ENCODE measurements around the gene SCMH1. TPM values are rescaled to one million over a fixed set of nuclear protein-coding genes. Genes with fewer than 3 reads are reported as not detected.

The SCMH1 gene
- polyA plus RNA-seq, 3 donors: 35.6 to 37.8 (median 36.6) TPM

DNA sequence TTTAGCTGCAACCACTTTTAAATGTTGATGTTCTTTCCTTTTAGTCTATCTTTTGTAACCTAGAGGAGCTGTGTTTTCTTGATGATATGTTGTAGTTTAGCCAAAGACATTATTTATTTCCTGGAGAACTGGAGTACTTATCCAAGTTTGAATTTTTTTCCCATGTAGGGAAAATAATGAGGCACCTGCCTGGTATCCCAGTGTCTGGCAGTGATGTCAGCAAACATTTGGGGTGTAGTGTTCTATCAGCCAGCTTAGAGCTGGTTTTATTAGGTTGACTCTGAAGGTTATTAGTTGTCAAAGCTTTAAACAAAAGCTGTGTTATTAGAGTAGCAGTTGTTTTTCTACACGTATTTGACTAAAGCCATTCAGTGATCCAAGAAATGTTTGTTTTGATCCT is 259.4 kb downstream of the SCMH1 start:
- no peak for DNase-seq (ENCODE audit: low read depth in 3 of 3, low spot score in 2 of 3)

DNA sequence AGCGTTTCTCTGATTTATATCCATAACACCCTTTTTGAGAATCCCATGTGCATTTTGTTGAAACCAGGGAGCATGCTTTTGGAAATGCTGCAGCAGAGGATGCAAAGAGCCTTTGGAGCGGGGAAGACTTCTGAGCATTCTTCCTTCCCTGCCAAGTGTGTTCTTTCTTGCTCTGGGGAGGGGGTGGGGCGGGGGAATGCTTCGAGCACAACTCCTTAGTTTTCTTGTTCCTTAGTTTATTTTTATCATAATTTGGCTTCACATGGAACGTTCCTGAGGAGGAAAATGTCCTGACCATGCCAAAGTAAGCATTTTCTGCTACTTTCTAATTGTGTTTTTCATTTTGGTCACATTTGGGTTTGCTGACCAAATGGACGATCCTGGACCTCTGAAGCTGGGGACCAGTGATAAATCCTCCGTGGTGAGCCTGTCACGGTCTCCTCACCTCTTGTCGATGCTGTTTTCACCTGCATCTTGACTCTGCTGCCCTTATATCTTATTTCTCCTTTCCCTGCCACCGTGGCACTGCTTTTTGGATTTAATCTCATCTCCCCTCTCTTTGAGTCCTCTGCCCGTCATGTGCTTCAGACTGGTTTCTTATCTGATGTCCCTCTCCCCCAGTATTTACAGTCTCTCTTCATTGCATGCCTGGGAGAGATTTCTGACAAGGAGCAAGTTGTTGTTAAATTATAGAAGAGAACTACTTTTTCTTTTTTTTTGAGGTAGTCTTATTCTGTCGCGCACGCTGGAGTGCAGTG is 260.2 kb downstream of the SCMH1 start:
- no peak for DNase-seq (ENCODE audit: low read depth in 3 of 3, low spot score in 2 of 3)

DNA sequence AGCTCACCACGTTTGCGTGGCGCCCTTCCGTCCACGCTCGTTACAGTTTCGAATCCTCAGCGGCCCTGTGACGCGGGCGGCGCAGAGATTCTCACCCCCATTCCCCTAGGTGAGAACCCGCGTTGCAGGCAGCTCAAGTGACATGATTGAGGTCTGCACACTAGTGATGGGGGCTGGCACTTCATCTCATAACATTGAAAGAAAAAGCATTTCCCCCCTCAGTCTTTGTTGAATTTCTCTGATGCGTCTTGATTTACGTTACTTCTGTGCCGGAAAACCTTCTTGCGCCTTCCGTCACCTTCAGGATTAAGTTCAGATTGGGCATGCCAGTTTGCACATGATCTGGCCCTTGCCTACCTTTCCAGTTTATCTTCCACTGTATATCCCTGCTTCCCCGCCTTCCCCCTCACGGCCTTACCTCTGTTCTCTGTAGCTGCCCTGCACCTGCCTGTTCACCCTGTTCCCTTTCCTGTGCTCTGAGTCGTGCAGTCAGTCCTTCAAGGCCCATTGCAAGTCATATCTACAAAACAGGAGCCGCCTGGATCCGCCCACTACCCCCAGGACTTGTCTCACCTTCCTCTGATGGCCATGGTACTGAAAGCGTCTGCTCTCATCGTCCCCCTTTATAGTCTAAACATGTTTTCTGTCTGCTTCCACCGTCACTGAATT is 261.5 kb downstream of the SCMH1 start:
- DNase-seq (ENCODE audit: low read depth in 3 of 3, low spot score in 2 of 3): no peak

DNA sequence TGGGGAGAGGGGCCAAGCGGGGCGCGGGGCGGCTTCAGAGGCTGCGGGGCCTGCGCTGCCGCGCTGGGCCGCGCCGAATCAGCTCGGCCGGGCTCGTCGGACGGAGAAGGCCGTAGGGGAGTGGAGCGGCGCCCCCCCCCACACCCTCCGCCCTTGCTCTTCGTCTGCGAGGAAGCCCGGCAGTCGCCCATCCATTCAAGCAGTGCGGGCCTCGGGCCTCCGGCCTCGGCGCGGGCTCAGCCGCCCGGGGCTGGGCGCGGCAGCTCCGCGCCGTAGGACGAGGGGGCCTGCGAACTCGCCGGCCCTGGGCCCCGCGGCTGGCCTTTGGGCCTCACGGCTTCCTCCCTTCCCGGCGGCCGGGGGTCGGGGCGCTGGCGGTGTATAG is 262.0 kb downstream of the SCMH1 start:
- DNase-seq (ENCODE audit: low read depth in 3 of 3, low spot score in 2 of 3): no peak

DNA sequence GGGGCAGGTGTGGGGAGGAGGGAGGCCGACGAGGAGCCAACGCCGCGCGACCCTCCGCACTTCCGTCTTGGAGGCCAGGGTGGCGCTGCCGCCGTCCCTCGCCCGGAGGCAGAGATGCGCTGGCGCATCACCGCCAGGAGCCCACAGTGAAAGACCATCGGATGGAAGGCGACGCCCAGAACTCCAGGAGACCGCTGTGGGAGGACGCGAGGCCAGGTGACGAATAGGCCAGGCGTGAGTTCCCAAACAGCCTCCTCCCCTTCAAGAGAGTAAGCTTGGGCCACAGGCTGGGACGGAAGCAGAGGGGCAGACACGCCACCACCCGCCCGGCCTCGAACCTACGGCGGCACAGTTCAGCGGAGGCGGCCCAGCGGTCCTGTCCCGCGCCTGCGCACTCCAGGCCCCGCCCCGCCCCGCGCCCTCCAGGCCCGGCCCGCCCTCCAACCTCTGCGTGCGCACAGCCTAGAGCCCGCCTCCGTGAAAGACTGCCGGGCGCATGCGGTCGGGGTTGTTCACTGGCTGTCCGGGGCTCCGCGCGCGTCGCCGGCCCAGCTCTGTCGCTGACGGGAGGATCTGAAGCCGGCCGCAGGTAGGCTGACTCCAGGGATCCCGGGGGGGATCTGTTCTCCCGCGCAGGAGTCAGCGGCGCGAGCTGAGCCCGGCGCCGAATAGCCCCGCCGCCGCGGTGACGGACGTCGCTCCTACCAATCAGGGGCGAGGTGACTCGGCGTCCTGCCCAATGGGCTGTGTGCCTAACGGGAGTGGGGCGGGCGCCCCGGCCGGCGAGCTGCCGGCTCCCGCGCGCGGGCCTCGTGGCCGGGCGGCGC is 262.7 kb downstream of the SCMH1 start, which contains the start of gene CTPS1:
Gene CTPS1, plus strand, starts transcription at position 456 of the 827 bp plus-strand sequence. CDS start 3,595 bp downstream, outside the sequence.
- DNase-seq (ENCODE audit: low read depth in 3 of 3, low spot score in 2 of 3): peak; percentile 86 to 90 (median 87)

DNA sequence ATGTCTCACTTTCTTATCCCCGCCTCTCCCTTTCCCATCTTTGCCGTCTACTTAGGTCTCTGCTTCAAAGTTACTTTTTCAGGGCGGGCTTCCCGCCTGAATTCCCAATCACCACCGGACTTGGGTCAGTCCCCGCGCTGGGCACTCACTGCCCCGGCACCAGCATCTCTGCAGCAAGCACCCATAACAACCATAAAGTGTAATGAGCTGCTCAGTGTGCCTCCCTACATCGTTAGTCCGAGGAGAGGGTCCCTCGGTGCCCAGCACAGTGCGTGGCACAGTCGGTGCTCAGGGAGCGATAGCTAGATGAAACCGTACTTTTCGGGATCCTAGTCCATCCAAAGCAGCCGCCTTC is 263.2 kb downstream of the SCMH1 start:
- DNase-seq (ENCODE audit: low read depth in 3 of 3, low spot score in 2 of 3): no peak

DNA sequence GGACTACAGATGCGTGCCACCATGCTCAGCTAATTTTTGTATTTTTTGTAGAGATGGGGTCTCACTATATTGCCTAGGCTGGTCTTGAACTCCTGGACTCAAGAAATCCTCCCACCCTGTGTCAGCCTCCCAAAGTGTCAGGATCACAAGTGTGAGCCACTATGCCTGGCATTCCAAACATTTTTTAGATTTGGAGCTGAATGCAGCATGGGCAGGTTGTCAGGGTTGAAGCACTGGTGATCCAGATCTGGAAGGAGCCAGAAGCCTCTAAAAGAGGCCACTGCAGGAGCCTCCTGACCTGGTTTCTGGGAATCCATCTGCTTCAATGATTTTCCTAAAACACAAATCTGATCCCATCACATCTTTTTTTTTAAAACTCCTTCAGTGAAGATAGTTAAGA is 264.4 kb downstream of the SCMH1 start:
- DNase-seq (ENCODE audit: low read depth in 3 of 3, low spot score in 2 of 3): no peak

Other genes with a start within 250 kb of the SCMH1 start
- under 1 TPM; 0.22 to 0.28 (median 0.25) TPM for gene SLFNL1, start 220.6 kb downstream of the SCMH1 start, polyA plus RNA-seq (ENCODE audit: insufficient read length in 3 of 3)
- 1 to 10 TPM; 1.2 to 2.1 (median 1.5) TPM for gene FOXO6, start 119.1 kb upstream of the SCMH1 start, polyA plus RNA-seq (ENCODE audit: insufficient read length in 3 of 3)
- 1 to 10 TPM; 2.1 to 4.0 (median 3.1) TPM for gene EDN2, start 242.4 kb upstream of the SCMH1 start, polyA plus RNA-seq (ENCODE audit: insufficient read length in 3 of 3)